SK-N-SH (cell line): ENCODE data around the gene SPRY2. TPM values are rescaled to one million over a fixed set of nuclear protein-coding genes. Genes with fewer than 3 reads are reported as not detected.

Experiments
- CTCF ChIA-PET: fragments of 300-600, 350-600 bp; formaldehyde crosslinking; extraction: SDS; loops from one replicate; lab custom pipeline; 2021; lab: Yijun Ruan, JAX
- POLR2A ChIA-PET: fragments of 350-600 bp; sonication (Branson Sonifier 250); formaldehyde crosslinking; extraction: SDS; loops from one replicate; lab custom pipeline; 2020; ENCODE audit warnings: antibody characterized with exemption, inconsistent platforms; lab: Yijun Ruan, JAX
- DNase-seq: peaks from one replicate; pipeline ENCODE4 v3.0.0; 2012
- H2AFZ ChIP-seq: fragments of 200-600 bp; sonication (generic); 2 replicates; pipeline ENCODE4 v1.8.1; 2016; ENCODE audit warnings: antibody characterized with exemption, mild to moderate bottlenecking, low read depth
- H3F3A ChIP-seq: fragments of 200-600 bp; sonication (generic); replicated peaks from 2 replicates; pipeline ENCODE3; 2016; ENCODE audit warnings: antibody characterized with exemption, mild to moderate bottlenecking; ENCODE audit not compliant: insufficient read depth
- H3K27ac ChIP-seq, 2 experiments: fragments of 200-500 bp in 1 of 2; fragments of 200-600 bp in 1 of 2; sonication (Bioruptor generic) in 1 of 2; sonication (generic), shearing (Covaris generic) in 1 of 2; 2 replicates each; pipeline versions ENCODE4 v1.5.1 to v1.6.1; 2014 to 2016; ENCODE audit warnings: low read depth in 2 of 2, inconsistent platforms in 1 of 2, low read length in 1 of 2, mild to moderate bottlenecking in 1 of 2, mixed read lengths in 1 of 2
- H3K27me3 ChIP-seq: fragments of 200-600 bp; sonication (generic), shearing (Covaris generic); 2 replicates; pipeline ENCODE4 v1.6.1; 2016; ENCODE audit warnings: mixed run types; ENCODE audit not compliant: insufficient read depth
- H3K36me3 ChIP-seq, 2 experiments: fragments of 200-500 bp in 1 of 2; fragments of 200-600 bp in 1 of 2; sonication (Bioruptor generic) in 1 of 2; sonication (generic) in 1 of 2; replicated peaks in 1 of 2; 2 replicates each; pipeline versions ENCODE3 to v1.5.1; 2014 to 2016; ENCODE audit warnings: low read length in 1 of 2, mild to moderate bottlenecking in 1 of 2; ENCODE audit not compliant: insufficient read depth in 2 of 2, control insufficient read depth in 1 of 2
- H3K4me1 ChIP-seq, 2 experiments: fragments of 200-500 bp in 1 of 2; fragments of 200-600 bp in 1 of 2; sonication (Bioruptor generic) in 1 of 2; sonication (generic), shearing (Covaris generic) in 1 of 2; 2 replicates each; pipeline versions ENCODE4 v1.5.1 to v1.6.1; 2014 to 2016; ENCODE audit warnings: low read depth in 1 of 2, low read length in 1 of 2, mixed run types in 1 of 2; ENCODE audit not compliant: insufficient read depth in 2 of 2, control insufficient read depth in 1 of 2
- H3K4me2 ChIP-seq: fragments of 200-600 bp; sonication (generic), shearing (Covaris generic); 2 replicates; pipeline ENCODE4 v1.6.1; 2017; ENCODE audit warnings: mixed run types
- H3K4me3 ChIP-seq, 2 experiments: fragments of 200-500 bp in 1 of 2; fragments of 200-600 bp in 1 of 2; sonication (Bioruptor generic) in 1 of 2; sonication (generic), shearing (Covaris generic) in 1 of 2; 2 replicates each; pipeline versions ENCODE4 v1.5.1 to v1.8.1; 2014 to 2016; ENCODE audit warnings: low read depth in 2 of 2, inconsistent platforms in 1 of 2, low read length in 1 of 2, mild to moderate bottlenecking in 1 of 2, mixed read lengths in 1 of 2, moderate library complexity in 1 of 2
- H3K79me2 ChIP-seq: fragments of 200-600 bp; sonication (generic); 2 replicates; pipeline ENCODE4 v1.8.1; 2017; ENCODE audit warnings: mild to moderate bottlenecking; ENCODE audit not compliant: insufficient read depth
- H3K9ac ChIP-seq: fragments of 200-600 bp; sonication (generic); 2 replicates; pipeline ENCODE4 v1.6.1; 2017; ENCODE audit warnings: mixed run types
- H3K9me2 ChIP-seq: fragments of 200-600 bp; sonication (generic); 2 replicates; pipeline ENCODE4 v1.6.1; 2017; ENCODE audit warnings: mixed run types
- H3K9me3 ChIP-seq: fragments of 200-600 bp; sonication (generic); 2 replicates; pipeline ENCODE4 v1.6.1; 2017; ENCODE audit warnings: mixed run types, mild to moderate bottlenecking, moderate library complexity
- H4K20me1 ChIP-seq: fragments of 200-600 bp; sonication (generic); 2 replicates; pipeline ENCODE4 v1.6.1; 2017; ENCODE audit warnings: mild to moderate bottlenecking, mixed run types; ENCODE audit not compliant: insufficient read depth
- CHD2 ChIP-seq: fragments of 150-350 bp; IDR thresholded peaks from 2 replicates; pipeline ENCODE4 v1.6.1; 2018; ENCODE audit warnings: low read length; ENCODE audit not compliant: partially characterized antibody
- EP300 ChIP-seq, 2 experiments: IDR thresholded peaks; 2 replicates each; pipeline versions ENCODE4 v1.4.0 to v1.6.1; 2012; ENCODE audit warnings: borderline replicate concordance in 1 of 2, low read depth in 1 of 2, low read length in 1 of 2
- EZH2phosphoT487 ChIP-seq: fragments of 200-600 bp; sonication (generic); IDR thresholded peaks from 2 replicates; pipeline ENCODE4 v1.6.1; 2017; ENCODE audit warnings: low read depth, mixed run types, mild to moderate bottlenecking, antibody characterized with exemption, moderate library complexity, borderline replicate concordance
- FOXM1 ChIP-seq: IDR thresholded peaks from 2 replicates; pipeline ENCODE4 v1.4.0; 2012; ENCODE audit warnings: low read depth, mild to moderate bottlenecking
- JUND ChIP-seq: IDR thresholded peaks from 2 replicates; pipeline ENCODE4 v1.4.0; 2012
- MXI1 ChIP-seq: IDR thresholded peaks from 2 replicates; pipeline ENCODE4 v1.6.1; 2012; ENCODE audit warnings: mild to moderate bottlenecking, low read depth, low read length, improper control_type of control experiment
- NFIC ChIP-seq: IDR thresholded peaks from 2 replicates; pipeline ENCODE4 v1.4.0; 2012; ENCODE audit warnings: borderline replicate concordance
- NRF1 ChIP-seq: IDR thresholded peaks from 2 replicates; pipeline ENCODE4 v1.6.1; 2012; ENCODE audit warnings: low read depth, mild to moderate bottlenecking, low read length
- PBX3 ChIP-seq: IDR thresholded peaks from 2 replicates; pipeline ENCODE4; 2012
- POLR2AphosphoS5 ChIP-seq: IDR thresholded peaks from 2 replicates; pipeline ENCODE4 v1.6.1; 2012; ENCODE audit warnings: low read depth, low read length
- RFX5 ChIP-seq: IDR thresholded peaks from 2 replicates; pipeline ENCODE4 v1.6.1; 2012; ENCODE audit warnings: mild to moderate bottlenecking, improper control_type of control experiment, low read length
- SIN3A ChIP-seq: IDR thresholded peaks from 2 replicates; pipeline ENCODE4 v1.6.1; 2012; ENCODE audit warnings: low read depth, mild to moderate bottlenecking, low read length, moderate library complexity, borderline replicate concordance
- SMC3 ChIP-seq: IDR thresholded peaks from 2 replicates; pipeline ENCODE4 v1.6.1; 2012; ENCODE audit warnings: low read depth, low read length, improper control_type of control experiment
- TCF12 ChIP-seq: IDR thresholded peaks from 2 replicates; pipeline ENCODE4 v1.4.0; 2012
- TEAD4 ChIP-seq: IDR thresholded peaks from 2 replicates; pipeline ENCODE4 v1.4.0; 2012; ENCODE audit warnings: mild to moderate bottlenecking, borderline replicate concordance; ENCODE audit not compliant: insufficient read depth
- USF1 ChIP-seq: IDR thresholded peaks from 2 replicates; pipeline ENCODE4 v1.4.0; 2012; ENCODE audit warnings: low read depth, borderline replicate concordance
- YY1 ChIP-seq: IDR thresholded peaks from 2 replicates; pipeline ENCODE4 v1.4.0; 2012; ENCODE audit warnings: low read depth, mild to moderate bottlenecking
- ZBTB33 ChIP-seq: IDR thresholded peaks from 2 replicates; pipeline ENCODE4 v1.4.0; 2012; ENCODE audit warnings: low read depth, borderline replicate concordance
- WGBS: methylation state at CpG from one replicate; pipeline ENCODE4 v1.1.6; 2017; ENCODE audit warnings: low lambda C conversion rate; 5-methylcytosine and 5-hydroxymethylcytosine counted together
- polyA plus RNA-seq, 3 experiments: library from polyadenylated mRNA; depleted of rRNA; stranded (reverse); fragments of >200 nt; gene quantifications; 2 replicates each; pipeline ENCODE4 v1.2.3, GENCODE V29; 2012

SPRY2 gene
- polyA plus RNA-seq, 1 of the 3 experiments (the other 2 are of a cell fraction), result 122 TPM

- Histone ChIP-seq H3K27ac (no peak overlapping the region), H3K9me3 (no peaks in the 10 kb centered on the region), H4K20me1 (no peaks in the 10 kb centered on the region), H3K4me3 (no peak overlapping the region), H3K9ac (no peak overlapping the region), H3K4me1 (peaks cover 0 to 11% of the 10 kb centered on the region in 2 experiments; a peak in 1 of 4 replicates), H3K4me2 (no peak overlapping the region), H3F3A (no peaks in the 10 kb centered on the region), H3K79me2 (no peaks in the 10 kb centered on the region), H3K27me3 (no peaks in the 10 kb centered on the region), H3K9me2 (no peaks in the 10 kb centered on the region), H3K36me3 (no peaks in the 10 kb centered on the region), H2AFZ (no peak overlapping the region)
- no peak for TF ChIP-seq RFX5
- TF ChIP-seq NFIC, result no peak
- TF ChIP-seq NRF1, result no peak
- TF ChIP-seq TCF12, result peak; percentile 19; the same call in 1 of the 2 replicates
- no peak for TF ChIP-seq ZBTB33
- TF ChIP-seq CHD2, result no peak
- no peak for TF ChIP-seq POLR2AphosphoS5
- TF ChIP-seq USF1, result no peak
- TF ChIP-seq FOXM1, result no peak
- peak; percentile 82 for TF ChIP-seq PBX3
- peak; percentile 44 for TF ChIP-seq JUND
- TF ChIP-seq EP300 (IDR thresholded peaks at IDR 0.05; ENCODE audit: borderline replicate concordance in 1 of 2, low read depth in 1 of 2, low read length in 1 of 2), result 0 out of 4 replicates have a peak, but pooled peaks of 1 of the 2 experiments have one; percentile 10
- TF ChIP-seq MXI1, result no peak
- ChIA-PET CTCF (no interaction called here), POLR2A (no interaction called here)
- DNase-seq, result no peak
- WGBS, result 89% methylated on average over 3 of the region's 3 CpGs
Measured at GRCh38 chr13:80312967-80313366, 28.0 kb downstream of the SPRY2 start.

GRCh38 chr13:80312012-80312704, 28.8 kb downstream of the SPRY2 start:
- Histone ChIP-seq H3K4me1 (peaks cover 0 to 11% of the 10 kb centered on the region in 2 experiments; a peak in 1 of 4 replicates), H3K4me3 (no peak overlapping the region), H3F3A (no peaks in the 10 kb centered on the region), H4K20me1 (no peaks in the 10 kb centered on the region), H3K9me2 (no peaks in the 10 kb centered on the region), H2AFZ (no peak overlapping the region), H3K36me3 (no peaks in the 10 kb centered on the region), H3K79me2 (no peaks in the 10 kb centered on the region), H3K27me3 (no peaks in the 10 kb centered on the region), H3K4me2 (no peak overlapping the region), H3K9ac (no peak overlapping the region), H3K9me3 (no peaks in the 10 kb centered on the region), H3K27ac (no peak overlapping the region)
- 85% methylated on average over 5 of the region's 5 CpGs for WGBS
- CTCF ChIA-PET, result interaction anchor here (0.6 kb wide), 1 partner anchor 63 kb away, joined by 4 read pairs; no protein-coding TSS in a partner anchor
- DNase-seq, result no peak
- POLR2A ChIA-PET, result no interaction called here
- no peak for TF ChIP-seq FOXM1
- TF ChIP-seq EP300 (IDR thresholded peaks at IDR 0.05; ENCODE audit: borderline replicate concordance in 1 of 2, low read depth in 1 of 2, low read length in 1 of 2), result no peak
- TF ChIP-seq PBX3, result no peak
- TF ChIP-seq SMC3, result no peak
- TF ChIP-seq YY1, result no peak
- TF ChIP-seq TCF12, result no peak
- no peak for TF ChIP-seq TEAD4
- no peak for TF ChIP-seq SIN3A
- TF ChIP-seq JUND, result no peak
- TF ChIP-seq USF1, result no peak
- no peak for TF ChIP-seq EZH2phosphoT487
